Activated CD4-positive, alpha-beta T cell treated with anti-CD3 and anti-CD28 coated beads, Interleukin-2, Interleukin-4, amounts not matched to agents 100 ng/mL and 50 ng/mL, durations not matched to agents 16 hours and 8 hours (primary cell): ENCODE measurements around the gene SIRPB2.

Source experiments
- DNase-seq: peaks from one replicate; pipeline ENCODE4 v3.0.0-alpha.2; 2020; ENCODE audit warnings: low spot score

Gene SIRPB2

GRCh38 chr20:1471242-1471641, 20.0 kb downstream of the SIRPB2 start:
- no peak for DNase-seq

- DNase-seq: peak; percentile 23
Measured at GRCh38 chr20:1469925-1470571, 21.2 kb downstream of the SIRPB2 start.

- no peak for DNase-seq
Measured at GRCh38 chr20:1469306-1469905, 21.8 kb downstream of the SIRPB2 start.

- DNase-seq: no peak
Measured at GRCh38 chr20:1468117-1468624, 23.0 kb downstream of the SIRPB2 start.

GRCh38 chr20:1467355-1468116, 23.7 kb downstream of the SIRPB2 start:
- DNase-seq: no peak

GRCh38 chr20:1467082-1467354, 24.2 kb downstream of the SIRPB2 start:
- DNase-seq: no peak

GRCh38 chr20:1466211-1467081, 24.8 kb downstream of the SIRPB2 start, which contains the start of gene NSFL1C:
NSFL1C (minus strand) TSS chr20:1466849; CDS start chr20:1466824, 25 bp downstream.
- peak; percentile 95 for DNase-seq

- no peak for DNase-seq
Measured at GRCh38 chr20:1465470-1466210, 25.6 kb downstream of the SIRPB2 start.

- DNase-seq: peak; percentile 23
Measured at GRCh38 chr20:1463971-1464570, 27.1 kb downstream of the SIRPB2 start.

- DNase-seq: no peak
Measured at GRCh38 chr20:1462834-1463233, 28.4 kb downstream of the SIRPB2 start.

- DNase-seq: no peak
Measured at GRCh38 chr20:1462001-1462400, 29.2 kb downstream of the SIRPB2 start.

- DNase-seq: no peak
Measured at GRCh38 chr20:1460275-1460674, 30.9 kb downstream of the SIRPB2 start.

GRCh38 chr20:1457992-1458391, 33.2 kb downstream of the SIRPB2 start:
- DNase-seq: no peak

- DNase-seq: no peak
Measured at GRCh38 chr20:1456300-1456699, 34.9 kb downstream of the SIRPB2 start.

GRCh38 chr20:1450926-1451491, 40.2 kb downstream of the SIRPB2 start:
- DNase-seq: no peak

- no peak for DNase-seq
Measured at GRCh38 chr20:1449370-1449769, 41.9 kb downstream of the SIRPB2 start.

- DNase-seq: no peak
Measured at GRCh38 chr20:1448081-1448620, 43.1 kb downstream of the SIRPB2 start.

- no peak for DNase-seq
Measured at GRCh38 chr20:1446536-1446935, 44.7 kb downstream of the SIRPB2 start.

- DNase-seq: no peak
Measured at GRCh38 chr20:1443085-1443484, 48.1 kb downstream of the SIRPB2 start.

- no peak for DNase-seq
Measured at GRCh38 chr20:1442304-1442703, 48.9 kb downstream of the SIRPB2 start.
